ENCODE measurements around the gene MMP15. TPM values are rescaled to one million over a fixed set of nuclear protein-coding genes. Genes with fewer than 3 reads are reported as not detected.

MMP15 gene
- total RNA-seq, 1 experiment from 2014 or later: 4.5 TPM

DNA sequence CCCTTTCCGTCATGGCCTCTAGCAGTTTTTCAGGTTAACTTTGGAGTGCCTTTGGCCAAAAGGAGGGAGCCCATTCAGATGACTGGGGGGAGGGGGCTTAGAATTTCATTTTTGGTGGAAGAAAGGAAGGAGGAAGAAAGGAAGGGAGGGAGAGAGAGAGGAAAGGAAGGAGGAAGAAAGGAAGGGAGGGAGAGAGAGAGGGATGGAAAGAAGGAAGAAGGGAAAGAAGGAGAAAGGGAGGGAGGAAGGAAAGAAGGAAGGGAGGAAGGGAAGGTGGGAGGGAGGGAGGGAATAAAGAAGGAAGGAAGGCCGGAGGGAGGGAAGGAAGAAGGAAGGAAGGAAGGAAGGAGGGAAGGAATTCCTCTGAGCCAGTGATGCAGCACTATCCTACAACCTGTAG is 25.7 kb downstream of the MMP15 start:
- intact Hi-C loops (cut with micrococcal nuclease; ENCODE audit: unreplicated experiment): loop anchor here (10.0 kb wide), 1 partner anchor 704 kb away; no protein-coding TSS in a partner anchor
- Histone ChIP-seq H3K27ac (ENCODE audit: low read depth, low read length, poor library complexity, severe bottlenecking) (no peak overlapping the region), H3K9me3 (ENCODE audit: low read depth, low read length, poor library complexity, severe bottlenecking) (no peaks in the 10 kb centered on the region), H3K4me1 (ENCODE audit: insufficient read depth, low read length, poor library complexity, severe bottlenecking) (no peaks in the 10 kb centered on the region), H3K36me3 (ENCODE audit: insufficient read depth, low read length, poor library complexity, severe bottlenecking) (no peaks in the 10 kb centered on the region), H3K4me3 (ENCODE audit: low read depth, low read length, poor library complexity, severe bottlenecking) (no peak overlapping the region), H3K27me3 (replicated peaks; ENCODE audit: insufficient read depth, low read depth, low read length, poor library complexity) (no peaks in the 10 kb centered on the region)
- BruUV-seq (replicated peaks): no TSS peak
- ChIA-PET CTCF (no interaction called here), POLR2A (ENCODE audit: low non-redundant PET) (no interaction called here)
- DNase-seq (ENCODE audit: low spot score): no peak
- TF ChIP-seq EZH2 (IDR thresholded peaks at IDR 0.05; ENCODE audit: borderline replicate concordance, low read depth, low read length, poor library complexity, severe bottlenecking): no peak
- TF ChIP-seq, protein P1, sequence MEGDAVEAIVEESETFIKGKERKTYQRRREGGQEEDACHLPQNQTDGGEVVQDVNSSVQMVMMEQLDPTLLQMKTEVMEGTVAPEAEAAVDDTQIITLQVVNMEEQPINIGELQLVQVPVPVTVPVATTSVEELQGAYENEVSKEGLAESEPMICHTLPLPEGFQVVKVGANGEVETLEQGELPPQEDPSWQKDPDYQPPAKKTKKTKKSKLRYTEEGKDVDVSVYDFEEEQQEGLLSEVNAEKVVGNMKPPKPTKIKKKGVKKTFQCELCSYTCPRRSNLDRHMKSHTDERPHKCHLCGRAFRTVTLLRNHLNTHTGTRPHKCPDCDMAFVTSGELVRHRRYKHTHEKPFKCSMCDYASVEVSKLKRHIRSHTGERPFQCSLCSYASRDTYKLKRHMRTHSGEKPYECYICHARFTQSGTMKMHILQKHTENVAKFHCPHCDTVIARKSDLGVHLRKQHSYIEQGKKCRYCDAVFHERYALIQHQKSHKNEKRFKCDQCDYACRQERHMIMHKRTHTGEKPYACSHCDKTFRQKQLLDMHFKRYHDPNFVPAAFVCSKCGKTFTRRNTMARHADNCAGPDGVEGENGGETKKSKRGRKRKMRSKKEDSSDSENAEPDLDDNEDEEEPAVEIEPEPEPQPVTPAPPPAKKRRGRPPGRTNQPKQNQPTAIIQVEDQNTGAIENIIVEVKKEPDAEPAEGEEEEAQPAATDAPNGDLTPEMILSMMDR (conservative IDR thresholded peaks at IDR 0.05; ENCODE audit: low read depth, low read length): no peak

DNA sequence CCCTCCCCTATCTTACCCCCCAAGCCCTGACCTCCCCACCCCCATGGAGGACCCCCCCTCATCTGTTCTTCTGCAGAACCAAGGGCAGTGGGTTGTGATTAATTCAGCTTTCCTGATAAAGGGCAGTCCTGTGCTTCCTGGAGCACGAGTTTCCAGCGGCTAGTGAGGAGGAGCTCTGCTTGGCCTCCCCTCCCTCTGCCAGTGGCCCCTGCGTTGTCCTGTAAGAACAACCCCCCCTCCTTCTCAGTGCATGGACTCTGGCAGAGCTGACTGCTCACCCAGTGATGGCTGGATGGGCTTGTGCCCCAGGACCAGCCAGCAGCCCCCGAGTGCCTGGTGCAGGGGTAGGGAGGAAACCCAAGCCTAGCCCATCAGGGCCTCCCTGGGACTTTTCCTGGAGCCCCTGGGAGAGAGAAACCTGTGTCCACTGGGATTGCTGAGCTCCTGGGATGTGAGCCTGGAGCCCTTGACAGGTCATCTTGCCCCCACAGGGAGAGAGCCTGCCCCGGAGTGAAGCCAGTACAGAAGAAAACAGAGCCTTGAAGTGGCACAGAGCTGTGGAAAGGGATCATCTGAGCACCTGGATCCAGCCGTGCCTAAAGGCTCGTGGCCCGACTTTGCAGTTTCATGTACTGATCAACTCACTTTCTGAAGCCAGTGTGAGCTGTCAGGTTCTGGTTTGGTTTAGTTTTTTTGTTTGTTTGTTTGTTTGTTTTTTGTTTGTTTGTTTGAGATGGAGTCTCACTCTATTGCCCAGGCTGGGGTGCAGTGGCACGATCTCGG is 26.5 kb downstream of the MMP15 start:
- POLR2A ChIA-PET (ENCODE audit: low non-redundant PET): no interaction called here
- no peaks in the 10 kb centered on the region for H3K4me1 ChIP-seq (ENCODE audit: insufficient read depth, low read length, poor library complexity, severe bottlenecking)
- intact Hi-C loops (cut with micrococcal nuclease; ENCODE audit: unreplicated experiment): loop anchor here (10.0 kb wide), 1 partner anchor 703 kb away; no protein-coding TSS in a partner anchor
- no peaks in the 10 kb centered on the region for H3K36me3 ChIP-seq (ENCODE audit: insufficient read depth, low read length, poor library complexity, severe bottlenecking)
- DNase-seq (ENCODE audit: low spot score): no peak
- no TSS peak for BruUV-seq (replicated peaks)
- no peaks in the 10 kb centered on the region for H3K27me3 ChIP-seq (replicated peaks; ENCODE audit: insufficient read depth, low read depth, low read length, poor library complexity)
- no peak overlapping the region for H3K4me3 ChIP-seq (ENCODE audit: low read depth, low read length, poor library complexity, severe bottlenecking)
- H3K27ac ChIP-seq (ENCODE audit: low read depth, low read length, poor library complexity, severe bottlenecking): no peak overlapping the region
- CTCF ChIA-PET: no interaction called here
- H3K9me3 ChIP-seq (ENCODE audit: low read depth, low read length, poor library complexity, severe bottlenecking): no peaks in the 10 kb centered on the region
- no peak for TF ChIP-seq EZH2 (IDR thresholded peaks at IDR 0.05; ENCODE audit: borderline replicate concordance, low read depth, low read length, poor library complexity, severe bottlenecking)
- TF ChIP-seq, protein P1 (conservative IDR thresholded peaks at IDR 0.05; ENCODE audit: low read depth, low read length): no peak

DNA sequence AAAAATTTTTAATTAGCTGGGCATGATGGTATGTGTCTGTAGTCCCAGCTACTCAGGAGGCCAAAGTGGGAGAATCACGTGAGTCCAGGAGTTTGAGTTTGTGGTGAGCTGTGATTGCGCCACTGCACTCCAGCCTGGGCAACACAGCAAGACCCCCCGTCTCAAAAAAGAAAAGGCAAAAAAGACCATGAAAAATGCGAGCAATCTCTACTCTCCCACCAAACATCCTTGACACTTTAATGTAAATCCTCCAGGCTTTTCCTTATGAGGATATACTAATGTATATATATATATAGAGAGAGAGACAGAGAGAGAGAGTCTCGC is 28.1 kb downstream of the MMP15 start:
- DNase-seq (ENCODE audit: low spot score): no peak
- no peaks in the 10 kb centered on the region for H3K27me3 ChIP-seq (replicated peaks; ENCODE audit: insufficient read depth, low read depth, low read length, poor library complexity)
- intact Hi-C loops (cut with micrococcal nuclease; ENCODE audit: unreplicated experiment): loop anchor here (10.0 kb wide), 1 partner anchor 701 kb away; no protein-coding TSS in a partner anchor
- no peak for TF ChIP-seq EZH2 (IDR thresholded peaks at IDR 0.05; ENCODE audit: borderline replicate concordance, low read depth, low read length, poor library complexity, severe bottlenecking)
- TF ChIP-seq, protein P1 (conservative IDR thresholded peaks at IDR 0.05; ENCODE audit: low read depth, low read length): no peak
- ChIA-PET CTCF (no interaction called here), POLR2A (ENCODE audit: low non-redundant PET) (interaction anchor here (0.6 to 0.7 kb wide), 2 partner anchors 20 to 67 kb away, joined by 3 to 4 read pairs; no protein-coding TSS in a partner anchor)
- no TSS peak for BruUV-seq (replicated peaks)
- H3K4me3 ChIP-seq (ENCODE audit: low read depth, low read length, poor library complexity, severe bottlenecking): no peak overlapping the region
- no peaks in the 10 kb centered on the region for H3K9me3 ChIP-seq (ENCODE audit: low read depth, low read length, poor library complexity, severe bottlenecking)
- no peaks in the 10 kb centered on the region for H3K4me1 ChIP-seq (ENCODE audit: insufficient read depth, low read length, poor library complexity, severe bottlenecking)
- H3K36me3 ChIP-seq (ENCODE audit: insufficient read depth, low read length, poor library complexity, severe bottlenecking): no peaks in the 10 kb centered on the region
- H3K27ac ChIP-seq (ENCODE audit: low read depth, low read length, poor library complexity, severe bottlenecking): no peak overlapping the region
